Activated CD4-positive, alpha-beta T cell treated with anti-CD3 and anti-CD28 coated beads, Interleukin-2, amount 50 U/mL, for 48 hours (primary cell): ENCODE measurements around the gene HS6ST3.

Experiments used
- DNase-seq, 2 experiments: peaks; one replicate each; pipeline ENCODE4 v3.0.0-alpha.2; 2020

HS6ST3 gene

DNA sequence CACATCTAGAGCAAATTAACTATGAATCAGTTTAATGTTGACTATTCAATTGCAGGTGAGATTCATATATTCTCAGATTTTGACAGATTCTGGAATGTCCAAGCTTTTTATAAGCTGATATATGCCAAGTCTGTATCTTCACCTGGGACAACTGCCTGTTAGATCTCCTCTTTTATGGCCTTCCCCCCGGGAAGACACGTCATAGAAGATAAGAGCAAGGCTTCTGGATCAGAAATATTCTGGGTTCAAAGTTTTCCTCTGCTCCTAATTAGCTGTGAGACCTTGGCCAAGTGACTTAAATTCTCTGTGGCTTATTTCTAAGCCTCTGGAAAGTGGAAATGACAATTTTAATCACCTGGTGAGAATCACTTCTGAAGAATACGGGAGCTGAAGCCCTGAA, 716.8 kb downstream of the HS6ST3 start:
- DNase-seq, result no peak

DNA sequence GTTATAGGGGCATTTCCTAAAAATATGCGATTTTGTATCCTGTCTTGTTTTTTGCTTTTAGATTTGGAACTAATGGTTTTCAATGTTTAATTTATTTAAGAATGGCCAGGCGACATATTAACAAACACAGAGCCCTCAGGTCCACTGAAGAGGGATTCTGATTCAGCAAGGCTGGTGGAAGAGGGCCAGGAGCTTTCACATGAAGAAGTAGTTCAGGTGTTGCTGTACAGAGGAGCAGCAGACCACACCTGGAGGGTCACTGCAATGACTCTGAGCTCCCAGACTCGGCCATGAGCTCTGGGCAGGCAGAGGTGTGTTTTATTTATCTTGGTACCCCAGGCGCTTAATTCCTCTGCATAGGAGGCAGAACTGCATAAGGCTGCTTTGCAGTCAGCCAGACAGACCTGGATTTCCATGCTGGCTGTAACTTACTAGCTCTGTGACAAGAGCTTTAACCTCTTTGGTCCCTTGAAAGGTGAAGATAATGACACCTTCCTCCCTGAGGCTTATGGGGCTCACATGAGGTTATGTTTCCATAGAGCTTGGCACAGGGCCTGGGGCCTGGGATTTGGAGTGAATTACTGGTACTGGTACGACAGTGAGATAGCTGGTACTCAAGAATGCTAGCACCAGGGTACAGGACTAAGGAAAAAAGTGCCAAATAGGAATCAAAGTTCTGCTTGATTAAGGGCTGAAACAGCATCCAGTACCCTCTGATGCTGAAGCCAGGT, 719.6 kb downstream of the HS6ST3 start:
- no peak for DNase-seq

DNA sequence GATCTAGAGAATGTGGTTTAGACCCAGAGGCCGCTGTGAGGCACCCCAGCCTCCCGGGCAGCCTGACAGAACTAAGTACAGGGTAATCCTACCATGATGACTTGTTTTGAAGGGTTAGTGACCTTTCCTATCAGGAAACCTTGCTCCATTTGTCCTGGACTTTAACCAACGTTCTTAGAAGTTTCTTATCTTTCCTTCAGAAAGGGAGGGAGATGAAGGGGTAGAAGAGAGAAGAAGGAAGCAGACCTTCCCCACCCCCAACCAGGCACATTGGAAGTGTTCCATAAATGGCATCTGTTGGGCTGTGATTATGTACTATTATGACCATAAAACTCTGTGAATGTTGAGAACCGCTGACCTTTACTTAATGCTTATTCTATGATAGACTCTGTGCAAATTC, 720.2 kb downstream of the HS6ST3 start:
- no peak for DNase-seq

DNA sequence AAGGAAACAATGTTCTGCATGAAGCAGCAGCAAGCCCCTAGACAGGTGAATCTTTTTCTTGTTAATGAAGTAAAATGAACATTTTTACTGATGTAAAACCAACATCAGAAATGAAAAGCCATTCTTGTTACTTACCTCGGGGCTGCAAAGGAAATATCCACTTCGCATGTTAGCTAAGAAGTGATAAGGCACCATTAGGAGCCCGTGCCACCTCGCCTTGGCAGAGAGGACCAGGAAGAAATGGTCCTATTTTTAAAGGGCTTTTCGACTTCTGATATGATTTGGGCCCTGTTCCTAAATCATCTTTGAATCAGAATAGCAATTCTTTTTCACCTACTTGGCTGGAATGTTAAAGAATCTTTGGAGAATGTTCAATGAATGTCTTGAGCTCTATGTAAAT, 721.1 kb downstream of the HS6ST3 start:
- DNase-seq, result no peak

DNA sequence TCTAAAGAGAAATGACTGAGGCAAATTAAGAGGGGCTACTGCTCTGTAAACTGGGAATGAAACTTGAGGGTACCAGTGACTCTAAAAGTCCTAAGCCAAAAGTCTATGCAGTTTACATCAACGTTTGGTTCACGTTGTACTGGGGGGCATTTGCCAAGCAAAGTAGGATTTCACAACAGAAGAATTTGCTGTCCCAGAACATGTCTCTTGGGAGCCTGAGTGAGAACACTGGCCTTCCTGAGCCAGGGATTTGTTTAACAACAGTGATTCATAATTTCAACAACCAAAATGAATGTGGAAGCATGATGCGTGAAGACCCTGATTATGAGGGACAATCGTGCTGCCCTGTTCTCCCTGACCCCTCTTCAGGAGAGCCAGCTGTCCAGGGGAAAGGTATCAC, 726.4 kb downstream of the HS6ST3 start:
- DNase-seq, result no peak

DNA sequence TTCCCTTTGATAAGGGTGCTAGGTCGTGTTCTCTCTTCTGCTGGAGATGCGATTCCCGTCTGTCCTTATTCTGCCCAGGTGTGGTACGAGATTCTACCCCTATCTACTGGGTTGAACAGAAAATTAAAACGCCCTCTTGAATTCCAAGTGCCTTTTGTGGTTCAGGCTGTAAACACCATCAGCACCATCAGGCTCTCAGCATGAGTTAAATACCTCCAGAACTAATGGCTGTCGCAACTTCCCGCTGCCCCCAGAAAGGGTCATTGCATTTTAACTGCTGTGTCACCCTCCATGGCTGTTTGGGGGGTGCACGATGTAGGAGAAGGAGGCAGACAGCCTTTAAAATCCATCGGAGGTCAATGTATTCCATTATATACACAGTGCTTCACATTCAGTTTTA, 727.0 kb downstream of the HS6ST3 start:
- DNase-seq, result no peak

DNA sequence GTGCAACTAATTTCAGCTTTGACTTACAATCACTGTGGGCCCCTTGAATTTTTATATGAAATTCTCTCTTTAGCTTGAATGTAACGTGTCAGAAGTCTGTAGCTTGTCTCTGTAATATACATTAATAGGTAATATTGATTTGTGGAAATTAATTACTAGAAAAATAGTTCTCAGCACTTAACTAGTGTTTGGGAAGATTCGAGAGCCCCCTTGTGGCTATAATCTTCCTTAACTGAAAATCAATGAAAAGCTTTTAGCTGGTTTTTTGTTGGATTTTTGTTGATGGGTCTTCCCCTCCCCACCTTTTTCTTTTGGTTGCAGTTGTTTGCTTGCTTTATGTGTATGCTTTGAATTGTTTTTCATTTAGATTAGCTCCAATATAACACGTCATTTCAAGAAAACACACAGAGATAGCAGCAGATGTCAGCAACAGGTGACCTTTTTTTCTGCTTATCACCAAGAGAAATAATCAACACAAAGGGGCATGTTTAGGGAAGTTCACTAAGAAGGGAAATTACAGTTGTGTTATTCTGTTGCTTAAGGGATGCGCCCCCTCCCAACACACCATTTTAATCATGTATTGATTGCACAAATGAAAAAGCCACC, 727.5 kb downstream of the HS6ST3 start:
- no peak for DNase-seq

DNA sequence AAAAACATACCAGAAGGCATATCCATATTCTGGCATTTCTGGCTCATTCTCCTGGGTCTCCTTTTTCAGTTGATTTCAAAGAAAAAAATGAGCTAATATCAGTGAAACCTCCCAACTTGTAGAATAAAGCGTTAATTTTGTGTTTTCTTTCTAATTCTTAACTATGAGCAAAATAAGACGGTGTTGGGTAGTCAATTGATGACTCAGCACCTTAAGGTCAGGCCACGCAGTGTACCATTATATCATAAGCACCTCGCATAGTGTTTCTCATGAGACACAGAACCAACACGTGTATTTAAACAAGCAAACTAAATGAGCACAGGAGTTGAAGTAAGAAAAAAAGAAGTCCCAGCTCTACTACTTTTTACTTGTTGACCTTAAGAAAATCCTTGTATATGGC, 729.5 kb downstream of the HS6ST3 start:
- DNase-seq, result no peak

DNA sequence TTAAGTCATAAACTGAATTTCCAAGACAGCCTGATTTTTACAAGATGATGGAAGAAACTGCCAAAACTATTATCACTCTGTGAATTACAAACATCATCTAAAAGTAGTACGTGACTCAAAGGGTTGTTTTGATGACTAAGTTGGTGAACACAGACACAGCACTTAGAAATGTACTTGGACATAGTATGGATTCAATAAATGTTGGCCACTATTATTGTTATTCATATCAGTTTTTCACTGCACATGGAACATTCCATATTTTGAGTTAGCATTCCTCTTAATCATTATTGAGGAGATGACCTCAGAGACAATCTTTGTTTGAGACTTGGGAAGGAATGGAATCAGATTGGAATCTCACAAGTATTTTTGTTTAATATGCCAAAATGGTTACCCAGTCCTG, 731.5 kb downstream of the HS6ST3 start:
- DNase-seq, result no peak

DNA sequence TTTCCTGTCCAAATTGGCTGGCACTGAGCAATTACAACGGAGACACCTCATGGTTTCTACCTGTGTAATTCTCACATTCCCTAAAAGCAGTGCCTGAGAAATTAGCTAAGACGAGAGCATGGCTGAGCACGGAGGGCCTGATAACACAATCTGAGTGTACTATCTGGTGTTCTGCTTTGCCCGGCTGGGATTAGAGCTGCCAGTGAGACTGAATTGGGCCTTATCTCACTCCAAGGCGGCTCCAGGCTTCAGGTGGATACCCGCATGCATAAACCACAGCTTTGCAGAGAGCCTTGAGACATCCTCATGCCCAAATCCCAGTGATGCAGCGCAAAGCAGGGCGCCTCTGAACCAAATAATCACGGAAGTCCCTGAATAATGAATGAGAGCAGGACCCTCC, 732.1 kb downstream of the HS6ST3 start:
- DNase-seq, result no peak

DNA sequence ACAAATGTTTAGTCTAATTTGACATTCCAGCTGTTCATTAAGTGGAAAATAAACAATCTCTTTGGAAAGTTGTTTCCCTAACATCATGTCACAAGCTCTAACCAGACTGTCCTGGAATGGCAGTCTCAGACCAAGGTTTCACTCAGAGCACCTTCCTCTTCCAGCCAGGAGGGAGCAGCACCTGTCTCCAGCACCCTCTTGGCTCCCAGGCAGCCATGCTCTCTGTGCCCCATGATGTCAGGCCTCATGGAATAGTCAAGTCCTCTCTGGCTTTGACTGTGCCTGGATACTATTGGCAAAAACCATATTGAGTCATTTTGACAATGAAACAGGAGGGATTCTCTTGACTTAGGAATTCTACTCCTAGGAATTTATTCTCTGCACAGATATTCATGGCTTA, 733.0 kb downstream of the HS6ST3 start:
- DNase-seq, result no peak

DNA sequence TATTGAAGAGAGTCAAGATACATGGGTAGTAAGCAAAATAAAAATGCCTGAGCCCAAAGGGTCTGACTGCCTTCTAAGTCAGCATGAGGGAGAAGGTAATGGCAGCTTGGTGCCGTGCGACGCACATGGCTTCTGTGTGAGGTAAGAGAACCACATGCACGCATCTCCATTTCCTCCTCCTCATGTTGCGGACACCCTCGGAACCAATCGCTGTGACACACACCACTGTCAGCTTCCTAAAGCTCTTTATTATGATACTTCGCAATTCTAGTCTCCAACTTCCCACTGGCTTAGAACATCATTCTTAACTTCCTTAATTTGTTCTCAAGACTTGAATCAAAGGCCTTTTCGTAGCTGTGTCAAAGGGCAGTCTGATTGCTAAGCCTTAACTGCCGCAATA, 734.2 kb downstream of the HS6ST3 start:
- no peak for DNase-seq

DNA sequence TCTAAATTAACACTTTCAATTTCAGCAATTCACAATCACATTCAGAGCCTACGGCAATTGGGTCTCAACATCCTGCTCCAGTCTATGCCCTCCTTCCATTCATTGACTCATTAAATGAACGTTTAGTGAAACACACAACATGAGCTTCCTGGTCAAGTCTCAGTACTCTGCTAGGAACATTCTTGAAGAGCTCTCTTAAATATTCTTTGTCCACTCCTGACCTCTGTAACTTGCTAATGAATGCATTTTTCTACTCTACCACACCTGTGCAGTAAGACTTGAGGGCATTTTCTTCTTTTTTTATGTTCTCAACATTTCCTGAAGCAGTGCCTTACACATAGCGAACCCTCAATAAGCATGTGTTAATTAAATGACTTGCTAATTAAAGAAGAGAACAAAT, 735.7 kb downstream of the HS6ST3 start:
- DNase-seq, result no peak

DNA sequence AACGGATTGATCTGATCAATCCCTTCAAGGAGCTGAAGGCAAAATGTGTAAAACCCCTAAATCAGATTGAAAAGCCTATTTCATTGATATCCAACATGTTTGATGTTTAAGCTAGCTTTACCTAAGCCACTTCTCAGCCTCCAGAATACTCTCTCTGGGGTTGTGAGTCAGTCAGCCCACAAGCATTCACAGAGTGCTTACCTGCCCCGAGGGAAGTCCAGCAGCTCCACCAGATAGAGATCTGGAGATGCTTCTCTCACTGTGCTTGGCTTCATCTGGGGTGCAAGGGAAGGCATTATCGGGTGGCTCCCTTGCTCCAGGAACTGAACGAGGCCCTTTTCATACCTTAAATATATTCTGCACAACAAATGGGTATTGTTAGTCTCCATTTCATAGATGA, 744.7 kb downstream of the HS6ST3 start:
- no peak for DNase-seq

DNA sequence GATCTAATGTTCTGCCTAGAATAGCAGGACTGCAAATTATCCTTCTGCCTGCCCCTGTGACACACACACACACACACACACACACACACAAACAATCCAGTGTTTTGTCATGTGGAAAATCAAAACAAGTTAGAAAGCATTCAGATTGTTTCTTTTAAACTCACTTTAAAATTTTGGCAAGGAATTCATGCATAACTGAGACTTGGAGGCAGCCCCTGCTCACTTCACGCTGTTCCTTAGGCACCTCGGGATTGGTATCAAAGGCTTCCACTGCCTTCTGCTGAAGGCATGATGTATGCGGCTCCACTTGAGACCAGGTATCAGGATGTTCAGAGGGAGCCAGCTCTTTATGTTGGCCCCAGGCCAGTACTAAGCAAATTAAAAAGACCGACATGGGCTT, 745.6 kb downstream of the HS6ST3 start:
- no peak for DNase-seq

DNA sequence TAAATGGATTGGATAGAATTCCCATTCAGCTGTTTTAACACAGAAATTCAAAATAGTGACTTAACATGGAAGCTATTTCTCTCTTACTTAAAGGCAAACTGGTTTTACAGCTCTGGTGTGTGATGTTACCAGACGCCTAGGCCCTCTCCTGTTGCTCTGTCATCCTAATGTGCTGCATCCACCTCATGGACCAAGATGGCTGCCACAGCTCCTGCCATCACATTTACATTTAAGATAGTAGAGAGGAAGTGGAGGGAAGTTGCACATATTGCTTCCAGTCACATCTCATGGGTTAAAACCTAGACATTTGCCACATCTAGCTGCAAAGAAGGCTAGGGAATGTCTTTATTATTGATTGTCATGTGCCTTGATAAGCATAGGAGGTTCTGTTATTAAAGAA, 746.8 kb downstream of the HS6ST3 start:
- DNase-seq, result no peak

DNA sequence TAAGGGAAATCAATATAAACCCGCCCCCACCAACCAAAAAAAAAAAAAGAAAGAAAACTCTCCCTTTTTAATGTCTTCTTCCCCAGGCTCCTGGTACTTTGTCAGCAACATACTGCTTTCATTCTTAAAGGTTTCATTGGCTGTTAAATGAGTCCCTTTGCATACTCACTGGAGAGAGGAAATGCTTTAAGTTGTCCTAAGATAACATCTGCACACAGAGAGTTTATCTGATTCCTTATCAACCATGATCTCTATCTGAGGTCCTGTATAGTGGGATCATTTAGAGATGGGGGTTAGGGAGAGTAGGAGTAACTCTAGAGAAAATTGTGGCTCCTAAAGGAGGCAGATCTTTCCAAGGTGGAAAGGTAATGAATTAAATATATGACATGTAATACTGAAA, 747.9 kb downstream of the HS6ST3 start:
- no peak for DNase-seq

DNA sequence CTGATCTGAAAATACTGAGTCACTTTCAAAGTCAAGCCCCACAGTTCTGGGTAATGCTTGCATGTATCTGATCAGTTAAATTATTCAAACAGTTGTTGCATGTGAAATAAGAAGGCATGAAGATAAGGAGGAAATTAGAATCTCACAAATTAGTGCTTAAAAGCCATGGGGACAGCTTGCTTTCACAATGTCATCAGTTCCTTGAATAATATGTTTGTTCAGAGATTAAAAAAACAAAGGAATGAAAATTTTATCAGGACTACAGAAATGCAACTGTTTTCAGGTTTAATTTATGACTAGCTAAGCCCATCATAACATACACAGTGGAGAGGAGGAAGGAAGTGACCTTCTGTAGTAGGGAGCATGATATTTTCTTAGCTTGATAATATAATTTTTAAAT, 754.3 kb downstream of the HS6ST3 start:
- no peak for DNase-seq

DNA sequence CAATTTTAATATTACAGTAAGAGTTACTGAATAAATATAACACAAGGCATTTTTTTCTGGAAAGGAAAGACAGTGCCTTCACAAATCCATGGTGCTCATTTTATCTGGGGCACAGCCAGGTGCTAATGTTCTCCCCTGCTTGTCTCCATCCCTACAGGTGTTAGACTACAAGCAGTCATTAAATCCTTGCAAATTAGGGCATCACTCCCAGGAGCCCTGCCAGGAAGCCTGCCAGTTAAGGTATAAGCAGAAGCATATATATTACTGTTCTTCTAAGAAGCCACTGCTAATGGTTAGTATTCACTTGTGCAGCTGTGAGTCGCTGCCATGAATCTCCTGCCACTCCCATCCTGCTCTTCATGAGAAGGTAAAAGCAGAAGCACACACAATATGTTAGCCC, 754.7 kb downstream of the HS6ST3 start:
- DNase-seq, result no peak

DNA sequence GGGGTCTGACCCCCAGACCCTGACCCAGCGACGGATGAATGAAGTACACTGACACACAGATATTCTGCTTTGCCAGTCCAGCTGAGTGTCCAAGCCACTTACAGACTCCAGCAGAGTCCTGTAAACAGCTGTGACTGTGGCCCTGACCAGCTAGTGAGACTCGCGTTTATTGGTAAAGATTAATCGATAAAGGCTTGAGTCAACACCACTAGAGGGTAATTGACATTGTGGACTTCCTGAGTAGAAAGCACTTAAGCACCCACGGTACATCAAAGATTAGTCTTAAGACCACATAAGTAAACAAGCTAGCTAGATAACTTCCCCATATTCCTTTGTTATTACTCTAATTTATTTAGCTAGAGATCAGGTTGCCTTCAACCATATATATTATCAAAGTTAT, 758.4 kb downstream of the HS6ST3 start:
- no peak for DNase-seq

DNA sequence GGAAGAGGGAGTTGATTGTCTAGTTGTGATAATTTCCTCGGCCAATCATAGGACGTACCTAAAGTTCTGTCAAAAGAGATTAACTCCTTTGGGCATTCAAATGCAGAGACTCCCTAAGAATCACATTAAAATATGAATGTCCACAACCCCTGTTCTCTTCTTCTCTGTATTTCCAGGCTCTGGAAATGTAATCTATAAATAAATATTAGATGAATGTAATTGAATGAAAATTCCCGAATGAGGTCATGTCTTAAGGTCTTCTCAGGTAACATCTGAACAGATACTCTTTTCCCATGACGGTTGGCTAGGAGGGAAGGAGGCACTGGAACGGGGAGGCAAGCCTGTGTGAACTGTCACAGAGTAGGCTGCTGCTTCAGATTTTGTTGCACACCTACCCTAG, 759.2 kb downstream of the HS6ST3 start:
- DNase-seq, result no peak

DNA sequence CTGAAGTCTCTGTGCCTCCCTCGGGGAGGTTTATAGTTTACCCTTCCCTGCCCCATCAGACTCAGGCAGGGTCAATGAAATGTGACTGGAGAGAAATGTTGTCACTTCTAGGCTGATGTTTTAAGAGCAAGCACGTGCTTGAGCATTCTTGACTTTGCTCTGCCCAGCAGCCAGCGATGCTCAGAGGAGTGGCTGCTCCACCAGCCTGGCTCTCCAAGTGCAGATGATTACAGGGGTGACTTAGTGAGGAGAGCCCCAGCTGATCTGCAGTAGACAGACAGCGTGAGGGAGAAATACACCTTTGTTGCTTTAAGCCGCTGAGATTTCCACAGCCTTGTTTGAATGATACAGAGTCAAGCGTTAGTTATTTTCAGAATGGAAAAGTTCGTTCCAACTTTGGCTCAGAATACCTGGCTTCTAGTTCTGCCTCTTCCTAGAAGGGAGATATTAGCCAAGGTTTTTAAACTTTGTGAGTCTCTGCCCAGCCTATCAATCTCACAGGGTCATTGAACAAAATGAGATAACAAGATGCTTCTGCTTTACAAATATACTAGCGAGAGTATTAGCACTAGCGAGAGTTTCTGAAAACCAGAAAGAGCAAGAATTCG, 760.7 kb downstream of the HS6ST3 start:
- DNase-seq, result no peak

DNA sequence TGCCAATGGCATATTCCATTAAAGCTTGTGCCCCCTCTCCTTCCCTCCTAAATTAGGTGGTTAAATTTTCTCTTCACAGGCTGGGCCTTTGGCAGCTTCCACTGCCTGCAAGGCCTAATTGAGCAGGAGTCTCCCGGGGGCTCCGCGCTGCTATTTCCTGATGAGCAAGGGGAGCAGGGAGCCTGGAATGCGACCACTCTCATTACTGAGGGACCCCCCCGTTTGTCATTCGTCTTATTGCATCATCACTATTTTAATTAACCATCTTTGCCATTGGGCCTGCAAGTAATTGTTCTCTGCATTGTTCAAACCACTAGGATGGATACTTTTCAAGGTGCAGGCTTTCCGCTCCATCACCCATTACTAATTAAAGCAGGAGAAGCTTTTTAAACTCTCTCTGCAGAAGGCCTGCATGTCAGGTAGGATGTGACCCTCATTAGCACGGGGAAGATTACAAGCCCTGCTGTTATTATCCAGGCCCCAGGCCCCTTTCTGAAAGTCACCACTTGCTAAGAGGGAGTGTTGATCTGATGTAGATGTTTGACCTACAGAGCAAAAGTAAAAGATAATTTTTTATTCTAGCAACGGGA, 762.0 kb downstream of the HS6ST3 start:
- DNase-seq, result no peak

DNA sequence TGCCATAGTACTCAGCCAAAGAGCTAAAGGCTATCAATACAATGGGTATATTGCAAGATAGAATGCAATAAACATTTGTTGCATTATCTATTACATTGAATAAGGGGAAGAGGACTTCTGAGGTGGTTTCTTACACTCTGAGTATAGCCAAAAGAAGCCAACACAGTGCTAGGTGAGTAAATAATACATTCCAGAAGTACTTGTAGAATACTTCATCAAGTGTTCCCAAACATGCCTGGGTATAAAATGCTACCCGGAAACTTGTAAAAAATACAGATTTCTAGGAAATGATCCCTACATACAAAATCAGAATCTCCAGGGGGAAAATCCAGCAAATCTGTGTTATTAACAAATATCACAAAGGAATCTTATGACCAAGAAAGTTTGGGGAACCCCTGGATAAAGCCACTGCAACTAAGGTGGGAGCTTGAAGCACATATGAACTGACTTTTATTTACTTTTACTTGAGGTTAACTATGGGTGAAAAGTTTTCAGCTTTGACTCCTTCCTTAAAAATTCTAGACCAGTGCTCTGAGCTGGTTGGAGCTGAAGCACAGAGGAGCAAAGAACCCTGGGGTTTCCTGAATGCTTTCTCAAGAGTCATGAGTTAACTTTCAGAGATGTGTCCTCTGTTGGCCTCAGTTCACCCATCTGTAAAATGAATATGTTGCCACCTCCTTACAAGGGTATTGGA, 768.4 kb downstream of the HS6ST3 start:
- no peak for DNase-seq
